Osteoblast (primary cell): ENCODE data around the gene CRYBG2. TPM values are rescaled to one million over a fixed set of nuclear protein-coding genes. Genes with fewer than 3 reads are reported as not detected.
"Not testable (repeated sequence)": the region's sequence is repeated elsewhere in the genome, so short reads cannot be mapped to it uniquely, and the experiment has no call there.

ENCODE experiments used
- DNase-seq: peaks from one replicate; pipeline ENCODE4 v3.0.0; 2011; ENCODE audit warnings: low spot score, mixed read lengths; ENCODE audit not compliant: insufficient read length; ENCODE audit errors: missing footprints
- H2AFZ ChIP-seq: 2 replicates; pipeline ENCODE4 v1.6.0; 2011; ENCODE audit warnings: mild to moderate bottlenecking, low read length
- H3K27ac ChIP-seq: 2 replicates; pipeline ENCODE4 v1.5.1; 2011; ENCODE audit warnings: mild to moderate bottlenecking, low read depth, low read length, moderate library complexity
- H3K27me3 ChIP-seq: 2 replicates; pipeline ENCODE4 v1.6.0; 2012; ENCODE audit warnings: mild to moderate bottlenecking, control low read depth, inconsistent platforms, low read length, moderate library complexity; ENCODE audit not compliant: insufficient read depth
- H3K36me3 ChIP-seq: 2 replicates; pipeline ENCODE4 v1.5.1; 2011; ENCODE audit warnings: mild to moderate bottlenecking, low read length, control low read depth, moderate library complexity; ENCODE audit not compliant: insufficient read depth
- H3K4me1 ChIP-seq: 2 replicates; pipeline ENCODE4 v1.5.1; 2011; ENCODE audit warnings: mild to moderate bottlenecking, low read length, control low read depth, moderate library complexity; ENCODE audit not compliant: insufficient read depth
- H3K4me2 ChIP-seq: 2 replicates; pipeline ENCODE4 v1.6.0; 2011; ENCODE audit warnings: mild to moderate bottlenecking, low read length; ENCODE audit not compliant: insufficient read depth
- H3K4me3 ChIP-seq: fragments of 200-600 bp; sonication (generic); 3 replicates; pipeline ENCODE4 v1.5.1; 2012; ENCODE audit warnings: mild to moderate bottlenecking, low read length, inconsistent platforms; ENCODE audit not compliant: insufficient read depth
- H3K79me2 ChIP-seq: 2 replicates; pipeline ENCODE4 v1.6.0; 2012; ENCODE audit warnings: mild to moderate bottlenecking, low read length, control low read depth, inconsistent platforms; ENCODE audit not compliant: insufficient read depth
- H3K9me3 ChIP-seq: 2 replicates; pipeline ENCODE4 v1.5.1; 2011; ENCODE audit warnings: low read depth, low read length, control low read depth
- H4K20me1 ChIP-seq: 2 replicates; pipeline ENCODE4 v1.6.0; 2012; ENCODE audit warnings: mild to moderate bottlenecking, low read length, control low read depth; ENCODE audit not compliant: insufficient read depth
- CTCF ChIP-seq: IDR thresholded peaks from 2 replicates; pipeline ENCODE4 v1.5.1; 2011; ENCODE audit warnings: mild to moderate bottlenecking, low read depth, low read length, moderate library complexity; ENCODE audit errors: extremely low read depth
- total RNA-seq: library from RNA; depleted of rRNA; stranded (reverse); fragments of >200 nt; gene quantifications from 2 replicates; pipeline ENCODE4 v1.2.3, GENCODE V29; 2012

The CRYBG2 gene
- total RNA-seq, 1 donor, result not detected

DNA sequence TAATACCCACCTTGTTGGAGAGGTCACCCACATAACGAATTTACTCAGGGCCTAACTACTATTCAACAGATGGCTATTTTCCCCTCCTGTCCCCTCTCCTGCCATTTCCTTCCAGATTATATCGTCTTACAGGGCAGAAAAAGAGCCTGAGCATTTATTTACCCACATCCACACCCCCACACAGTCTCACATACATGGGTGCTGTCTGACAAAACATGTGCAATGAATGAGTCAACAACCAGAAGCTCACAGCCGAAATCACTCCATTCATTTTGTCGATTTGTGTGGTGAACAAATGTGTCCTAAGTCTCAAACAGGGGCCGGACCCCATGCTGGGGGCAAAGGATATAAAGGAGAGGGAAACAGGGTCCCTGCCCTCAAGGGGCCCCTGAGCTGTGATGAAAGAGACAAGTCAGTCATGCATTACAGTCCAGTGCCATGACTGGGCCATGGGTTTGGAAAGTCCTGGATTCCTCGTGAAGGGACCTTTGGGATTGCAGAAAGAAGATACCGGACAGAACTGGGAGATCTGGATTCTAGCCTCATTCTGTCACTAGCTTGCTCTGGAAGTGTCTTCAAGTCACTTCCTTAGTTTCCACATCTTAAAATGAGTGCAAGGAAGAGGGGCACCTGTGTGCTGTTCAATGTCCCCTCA lies 35.0 kb upstream of the CRYBG2 start:
- no peak overlapping the region for H3K4me2 ChIP-seq
- H3K36me3 ChIP-seq, result no peaks in the 10 kb centered on the region
- no peaks in the 10 kb centered on the region for H3K9me3 ChIP-seq
- H3K27ac ChIP-seq, result no peak overlapping the region
- TF ChIP-seq CTCF, result no peak
- H3K4me1 ChIP-seq, result peaks cover 20% of the 10 kb centered on the region
- no peaks in the 10 kb centered on the region for H3K27me3 ChIP-seq
- no peak for DNase-seq
- H3K4me3 ChIP-seq, result no peak overlapping the region
- no peaks in the 10 kb centered on the region for H3K79me2 ChIP-seq
- H2AFZ ChIP-seq, result no peak overlapping the region
- H4K20me1 ChIP-seq, result no peaks in the 10 kb centered on the region

- no peak overlapping the region for H3K4me3 ChIP-seq
- no peaks in the 10 kb centered on the region for H3K36me3 ChIP-seq
- H3K9me3 ChIP-seq, result no peaks in the 10 kb centered on the region
- no peak overlapping the region for H3K27ac ChIP-seq
- no peaks in the 10 kb centered on the region for H3K27me3 ChIP-seq
- no peak overlapping the region for H2AFZ ChIP-seq
- peaks cover 20% of the 10 kb centered on the region for H3K4me1 ChIP-seq
- DNase-seq, result no peak
- TF ChIP-seq CTCF, result no peak
- H3K79me2 ChIP-seq, result no peaks in the 10 kb centered on the region
- H4K20me1 ChIP-seq, result no peaks in the 10 kb centered on the region
- H3K4me2 ChIP-seq, result no peak overlapping the region
These were observed 33.5 kb upstream of the CRYBG2 start for GRCh38 chr1:26387447-26387846.

- H3K4me2 ChIP-seq, result peak overlapping the region; percentile 83
These were observed 31.1 kb upstream of the CRYBG2 start for GRCh38 chr1:26385063-26385462.

DNA sequence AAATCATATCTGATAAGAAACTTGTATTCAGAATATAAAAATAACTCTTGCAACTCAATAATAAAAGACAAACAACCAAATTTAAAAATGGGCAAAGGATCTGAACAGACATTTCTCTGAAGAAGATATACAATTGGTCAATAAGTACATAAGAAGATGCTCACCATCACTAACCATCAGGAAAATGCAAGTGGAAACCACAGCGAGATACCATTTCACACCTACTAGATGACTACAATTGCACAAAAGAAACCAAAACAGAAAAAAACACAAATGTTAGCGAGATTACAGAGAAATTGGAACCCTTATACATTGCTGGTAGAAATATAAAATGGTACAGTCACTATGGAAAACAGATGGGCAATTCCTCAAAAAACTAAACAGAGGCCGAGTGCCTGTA lies 30.1 kb upstream of the CRYBG2 start:
- Histone ChIP-seq H3K27me3 (no peaks in the 10 kb centered on the region), H3K27ac (no peak overlapping the region), H2AFZ (no peak overlapping the region), H3K79me2 (no peaks in the 10 kb centered on the region), H4K20me1 (no peaks in the 10 kb centered on the region), H3K36me3 (no peaks in the 10 kb centered on the region), H3K9me3 (no peaks in the 10 kb centered on the region), H3K4me2 (no peak overlapping the region), H3K4me3 (no peak overlapping the region), H3K4me1 (peaks cover 20% of the 10 kb centered on the region)
- no peak for TF ChIP-seq CTCF
- DNase-seq, result no peak

More at GRCh38 chr1:26385063-26385462, 31.1 kb upstream of the CRYBG2 start:
- H3K27me3 ChIP-seq, H2AFZ ChIP-seq, H3K9me3 ChIP-seq, H3K4me3 ChIP-seq, H4K20me1 ChIP-seq, H3K27ac ChIP-seq, DNase-seq, H3K79me2 ChIP-seq, H3K36me3 ChIP-seq: not testable (repeated sequence)
- peaks cover 20% of the 10 kb centered on the region for H3K4me1 ChIP-seq
